Measurements from ENCODE around the gene SLC13A3.

SLC13A3 gene

GRCh38 chr20:46530640-46531039, 120.6 kb downstream of the SLC13A3 start:
- Histone ChIP-seq H3K79me1 (ENCODE audit: low read depth, low read length) (no peaks in the 10 kb centered on the region), H2AFZ (ENCODE audit: low read length) (no peak overlapping the region), H3K4ac (ENCODE audit: low read length) (no peak overlapping the region), H3K9me3 (replicated peaks in 1 of 2; ENCODE audit: control insufficient read depth in 2 of 2, insufficient read depth in 1 of 2, low read depth in 1 of 2, low read length in 2 of 2) (no peaks in the 10 kb centered on the region), H3K23ac (ENCODE audit: low read depth, low read length, poor library complexity) (no peak overlapping the region), H2BK120ac (ENCODE audit: low read depth, low read length) (no peak overlapping the region), H2BK12ac (ENCODE audit: low read length) (no peak overlapping the region), H2BK15ac (ENCODE audit: low read length) (no peak overlapping the region), H3K36me3 (replicated peaks in 1 of 2; ENCODE audit: control insufficient read depth in 2 of 2, insufficient read depth in 2 of 2, low read length in 2 of 2) (no peaks in the 10 kb centered on the region), H3K18ac (ENCODE audit: low read length) (no peak overlapping the region), H3K27me3 (ENCODE audit: control insufficient read depth in 3 of 3, insufficient read depth in 3 of 3, low read depth in 1 of 3, low read length in 3 of 3) (no peaks in the 10 kb centered on the region), H3K4me2 (ENCODE audit: insufficient read depth, low read length, poor library complexity, severe bottlenecking) (no peak overlapping the region), H3K4me3 (ENCODE audit: low read length in 2 of 2) (no peak overlapping the region), H3K4me1 (ENCODE audit: control insufficient read depth in 2 of 2, insufficient read depth in 1 of 2, low read depth in 1 of 2, low read length in 2 of 2) (no peaks in the 10 kb centered on the region), H2BK5ac (ENCODE audit: low read length) (no peak overlapping the region), H3K27ac (replicated peaks; ENCODE audit: low read length) (no peak overlapping the region), H4K91ac (ENCODE audit: low read depth, low read length, poor library complexity) (no peak overlapping the region), H3K14ac (ENCODE audit: low read length) (no peak overlapping the region), H2AK5ac (ENCODE audit: low read depth, low read length) (no peak overlapping the region), H4K8ac (ENCODE audit: low read depth, low read length) (no peak overlapping the region), H3K9ac (ENCODE audit: low read depth, low read length, poor library complexity) (no peak overlapping the region)
- no CpG with 5 or more reads among the region's 4 CpGs for WGBS, 2 donors (ENCODE audit: extremely low coverage in 2 of 2, insufficient read length in 2 of 2, insufficient replicate concordance in 1 of 2)
- no peak for DNase-seq (ENCODE audit: low spot score)

GRCh38 chr20:46523696-46524328, 127.4 kb downstream of the SLC13A3 start:
- Histone ChIP-seq H3K4ac (ENCODE audit: low read length) (no peak overlapping the region), H3K27me3 (ENCODE audit: control insufficient read depth in 3 of 3, insufficient read depth in 3 of 3, low read depth in 1 of 3, low read length in 3 of 3) (no peaks in the 10 kb centered on the region), H3K36me3 (replicated peaks in 1 of 2; ENCODE audit: control insufficient read depth in 2 of 2, insufficient read depth in 2 of 2, low read length in 2 of 2) (no peaks in the 10 kb centered on the region), H3K4me3 (ENCODE audit: low read length in 2 of 2) (no peak overlapping the region), H3K14ac (ENCODE audit: low read length) (no peak overlapping the region), H3K4me1 (ENCODE audit: control insufficient read depth in 2 of 2, insufficient read depth in 1 of 2, low read depth in 1 of 2, low read length in 2 of 2) (no peaks in the 10 kb centered on the region), H4K91ac (ENCODE audit: low read depth, low read length, poor library complexity) (no peak overlapping the region), H2AK5ac (ENCODE audit: low read depth, low read length) (no peak overlapping the region), H3K23ac (ENCODE audit: low read depth, low read length, poor library complexity) (no peak overlapping the region), H2AFZ (ENCODE audit: low read length) (no peak overlapping the region), H2BK5ac (ENCODE audit: low read length) (no peak overlapping the region), H4K8ac (ENCODE audit: low read depth, low read length) (no peak overlapping the region), H3K9me3 (replicated peaks in 1 of 2; ENCODE audit: control insufficient read depth in 2 of 2, insufficient read depth in 1 of 2, low read depth in 1 of 2, low read length in 2 of 2) (no peaks in the 10 kb centered on the region), H3K4me2 (ENCODE audit: insufficient read depth, low read length, poor library complexity, severe bottlenecking) (no peak overlapping the region), H2BK120ac (ENCODE audit: low read depth, low read length) (no peak overlapping the region), H2BK12ac (ENCODE audit: low read length) (no peak overlapping the region), H3K79me1 (ENCODE audit: low read depth, low read length) (no peaks in the 10 kb centered on the region), H3K18ac (ENCODE audit: low read length) (no peak overlapping the region), H3K27ac (replicated peaks; ENCODE audit: low read length) (no peak overlapping the region), H3K9ac (ENCODE audit: low read depth, low read length, poor library complexity) (no peak overlapping the region), H2BK15ac (ENCODE audit: low read length) (no peak overlapping the region)
- DNase-seq (ENCODE audit: low spot score), result peak; percentile 20
- WGBS, 2 donors (ENCODE audit: extremely low coverage in 2 of 2, insufficient read length in 2 of 2, insufficient replicate concordance in 1 of 2), result no CpG with 5 or more reads among the region's 2 CpGs

DNA sequence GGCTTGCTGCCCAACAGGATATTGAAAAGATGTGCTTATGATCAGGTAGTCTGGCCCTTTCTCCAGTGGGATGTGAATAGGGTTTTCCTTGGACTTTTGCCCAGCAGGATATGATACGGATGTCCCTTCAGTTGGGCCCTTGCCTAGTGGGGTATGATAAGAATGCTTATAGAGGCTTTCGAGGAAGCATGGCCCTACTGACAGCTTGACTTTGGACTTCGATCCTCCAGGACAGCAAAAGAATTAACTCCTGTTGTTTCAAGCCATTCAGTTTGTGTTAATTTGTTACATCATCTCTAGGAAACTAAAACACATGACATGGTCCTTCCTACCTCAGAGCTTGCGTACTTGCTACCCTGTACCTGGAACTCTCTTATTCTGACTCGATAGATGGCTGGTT, 128.2 kb downstream of the SLC13A3 start:
- no peak overlapping the region for H2BK120ac ChIP-seq (ENCODE audit: low read depth, low read length)
- no peaks in the 10 kb centered on the region for H3K9me3 ChIP-seq (replicated peaks in 1 of 2; ENCODE audit: control insufficient read depth in 2 of 2, insufficient read depth in 1 of 2, low read depth in 1 of 2, low read length in 2 of 2)
- H2AFZ ChIP-seq (ENCODE audit: low read length), result no peak overlapping the region
- no peak overlapping the region for H3K18ac ChIP-seq (ENCODE audit: low read length)
- H3K4me2 ChIP-seq (ENCODE audit: insufficient read depth, low read length, poor library complexity, severe bottlenecking), result no peak overlapping the region
- H2BK5ac ChIP-seq (ENCODE audit: low read length), result no peak overlapping the region
- H2BK15ac ChIP-seq (ENCODE audit: low read length), result no peak overlapping the region
- no peaks in the 10 kb centered on the region for H3K36me3 ChIP-seq (replicated peaks in 1 of 2; ENCODE audit: control insufficient read depth in 2 of 2, insufficient read depth in 2 of 2, low read length in 2 of 2)
- no peak overlapping the region for H2BK12ac ChIP-seq (ENCODE audit: low read length)
- no peak overlapping the region for H3K4ac ChIP-seq (ENCODE audit: low read length)
- WGBS, 2 donors (ENCODE audit: extremely low coverage in 2 of 2, insufficient read length in 2 of 2, insufficient replicate concordance in 1 of 2), result no CpG with 5 or more reads among the region's 5 CpGs
- no peak overlapping the region for H3K4me3 ChIP-seq (ENCODE audit: low read length in 2 of 2)
- no peaks in the 10 kb centered on the region for H3K79me1 ChIP-seq (ENCODE audit: low read depth, low read length)
- no peak overlapping the region for H3K23ac ChIP-seq (ENCODE audit: low read depth, low read length, poor library complexity)
- H3K4me1 ChIP-seq (ENCODE audit: control insufficient read depth in 2 of 2, insufficient read depth in 1 of 2, low read depth in 1 of 2, low read length in 2 of 2), result no peaks in the 10 kb centered on the region
- H3K14ac ChIP-seq (ENCODE audit: low read length), result no peak overlapping the region
- H2AK5ac ChIP-seq (ENCODE audit: low read depth, low read length), result no peak overlapping the region
- H3K9ac ChIP-seq (ENCODE audit: low read depth, low read length, poor library complexity), result no peak overlapping the region
- no peak overlapping the region for H4K8ac ChIP-seq (ENCODE audit: low read depth, low read length)
- no peak overlapping the region for H3K27ac ChIP-seq (replicated peaks; ENCODE audit: low read length)
- H3K27me3 ChIP-seq (ENCODE audit: control insufficient read depth in 3 of 3, insufficient read depth in 3 of 3, low read depth in 1 of 3, low read length in 3 of 3), result no peaks in the 10 kb centered on the region
- no peak overlapping the region for H4K91ac ChIP-seq (ENCODE audit: low read depth, low read length, poor library complexity)
- no peak for DNase-seq (ENCODE audit: low spot score)

GRCh38 chr20:46520976-46521579, 130.2 kb downstream of the SLC13A3 start:
- no peak overlapping the region for H2BK5ac ChIP-seq (ENCODE audit: low read length)

More at GRCh38 chr20:46520976-46521579, 130.2 kb downstream of the SLC13A3 start:
- no peak overlapping the region for H3K4ac ChIP-seq (ENCODE audit: low read length)
- H3K9me3 ChIP-seq (replicated peaks in 1 of 2; ENCODE audit: control insufficient read depth in 2 of 2, insufficient read depth in 1 of 2, low read depth in 1 of 2, low read length in 2 of 2), result no peaks in the 10 kb centered on the region
- no peak overlapping the region for H3K18ac ChIP-seq (ENCODE audit: low read length)
- no peak overlapping the region for H2BK15ac ChIP-seq (ENCODE audit: low read length)
- no peak overlapping the region for H4K8ac ChIP-seq (ENCODE audit: low read depth, low read length)
- no peak overlapping the region for H4K91ac ChIP-seq (ENCODE audit: low read depth, low read length, poor library complexity)
- H3K14ac ChIP-seq (ENCODE audit: low read length), result no peak overlapping the region
- peak overlapping the region; percentile 39 for H2AFZ ChIP-seq (ENCODE audit: low read length)
- H3K27me3 ChIP-seq (ENCODE audit: control insufficient read depth in 3 of 3, insufficient read depth in 3 of 3, low read depth in 1 of 3, low read length in 3 of 3), result no peaks in the 10 kb centered on the region
- H3K4me3 ChIP-seq (ENCODE audit: low read length in 2 of 2), result no peak overlapping the region
- H3K36me3 ChIP-seq (replicated peaks in 1 of 2; ENCODE audit: control insufficient read depth in 2 of 2, insufficient read depth in 2 of 2, low read length in 2 of 2), result no peaks in the 10 kb centered on the region
- no peak overlapping the region for H3K27ac ChIP-seq (replicated peaks; ENCODE audit: low read length)
- H3K4me2 ChIP-seq (ENCODE audit: insufficient read depth, low read length, poor library complexity, severe bottlenecking), result no peak overlapping the region
- no CpG with 5 or more reads among the region's 4 CpGs for WGBS, 2 donors (ENCODE audit: extremely low coverage in 2 of 2, insufficient read length in 2 of 2, insufficient replicate concordance in 1 of 2)
- H2AK5ac ChIP-seq (ENCODE audit: low read depth, low read length), result no peak overlapping the region
- no peak overlapping the region for H3K9ac ChIP-seq (ENCODE audit: low read depth, low read length, poor library complexity)
- H2BK120ac ChIP-seq (ENCODE audit: low read depth, low read length), result no peak overlapping the region
- no peaks in the 10 kb centered on the region for H3K4me1 ChIP-seq (ENCODE audit: control insufficient read depth in 2 of 2, insufficient read depth in 1 of 2, low read depth in 1 of 2, low read length in 2 of 2)
- H3K79me1 ChIP-seq (ENCODE audit: low read depth, low read length), result no peaks in the 10 kb centered on the region
- H3K23ac ChIP-seq (ENCODE audit: low read depth, low read length, poor library complexity), result no peak overlapping the region
- H2BK12ac ChIP-seq (ENCODE audit: low read length), result no peak overlapping the region
- peak; percentile 40 for DNase-seq (ENCODE audit: low spot score)

All from neuronal stem cell (in vitro differentiated cells).